Measurements from ENCODE around the gene ADAMTS19. TPM values are rescaled to one million over a fixed set of nuclear protein-coding genes. Genes with fewer than 3 reads are reported as not detected.

The ADAMTS19 gene
- total RNA-seq, 1 donor from 2014 or later = 106 TPM

DNA sequence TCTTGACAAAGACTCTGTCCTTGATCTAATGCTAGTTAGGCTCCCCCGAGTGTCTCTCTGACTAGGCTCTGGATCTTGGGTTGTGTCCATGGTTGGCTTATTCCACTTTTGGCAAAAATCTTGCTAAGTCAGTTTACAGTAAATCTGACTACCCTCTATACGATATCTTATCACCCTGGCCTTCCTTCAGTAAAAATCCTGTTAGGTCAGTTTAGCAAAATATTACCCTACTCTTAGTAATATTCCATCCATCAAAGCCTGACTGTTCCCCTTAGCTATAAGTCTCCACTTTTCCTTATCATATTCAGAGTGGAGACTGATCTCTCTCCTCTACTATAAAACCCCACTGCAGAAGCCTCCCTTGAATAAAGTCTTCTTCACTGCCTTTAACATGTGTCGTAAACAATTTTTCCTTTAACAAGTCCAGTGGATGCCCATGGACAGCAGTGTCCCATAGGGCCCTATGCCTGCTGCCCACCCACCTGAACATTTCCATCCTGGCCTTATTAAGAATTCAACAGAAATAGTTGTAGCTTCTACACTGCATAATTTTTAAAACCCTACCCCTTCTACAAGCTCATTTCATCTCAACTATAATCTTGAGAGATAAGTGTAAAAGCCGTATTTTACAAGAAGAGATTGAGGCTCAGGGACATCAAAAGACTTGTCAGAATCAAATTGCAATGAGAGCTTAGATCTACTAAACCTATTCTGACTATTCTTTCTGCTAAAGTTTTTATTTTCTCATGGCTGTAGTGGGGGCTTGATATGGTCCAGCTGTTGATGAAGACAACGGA lies 310.1 kb downstream of the ADAMTS19 start:
- Histone ChIP-seq H3K36me3 (ENCODE audit: control insufficient read depth in 3 of 3, insufficient read depth in 3 of 3, low read length in 3 of 3) (no peaks in the 10 kb centered on the region), H3K9me3 (ENCODE audit: control insufficient read depth in 3 of 3, low read length in 3 of 3) (no peaks in the 10 kb centered on the region), H3K27ac (ENCODE audit: low read depth, low read length) (no peak overlapping the region)

DNA sequence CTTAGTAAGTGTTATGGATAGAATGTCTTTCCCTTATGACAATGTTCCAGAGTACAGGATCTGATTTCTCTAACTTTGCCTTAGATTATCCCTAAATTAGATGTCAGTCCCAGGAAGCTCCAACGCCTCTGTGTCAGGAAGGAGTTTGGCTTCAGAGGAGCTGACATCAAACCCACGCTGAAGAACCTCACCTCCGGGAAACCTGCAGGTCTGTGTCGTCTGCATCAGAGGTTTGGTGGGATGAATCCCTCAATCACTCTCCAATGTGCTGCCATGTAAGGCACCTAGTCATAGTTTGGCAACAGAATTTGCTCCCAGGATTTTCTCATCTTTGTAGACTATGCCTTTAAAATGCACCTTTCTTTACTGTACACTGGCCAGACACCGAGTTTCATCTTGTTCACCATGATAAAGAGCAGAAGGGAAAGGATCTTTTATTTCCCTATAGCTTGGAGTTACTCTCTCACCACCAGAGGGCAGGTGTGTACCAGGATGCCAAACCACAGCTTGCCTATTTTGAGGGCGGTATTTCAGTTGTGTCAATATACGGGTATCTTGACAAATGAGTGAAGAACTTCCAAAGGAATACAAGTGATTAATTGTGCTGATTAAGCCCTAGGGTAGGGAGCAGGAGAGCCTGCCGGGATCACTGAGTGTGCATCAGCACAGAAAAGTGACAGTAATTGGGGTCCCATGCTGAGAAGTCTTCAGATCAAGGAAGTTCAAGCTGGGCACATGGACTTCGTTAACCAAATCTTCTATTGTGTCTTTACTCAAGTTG lies 311.1 kb downstream of the ADAMTS19 start:
- H3K4me1 ChIP-seq (ENCODE audit: control insufficient read depth in 3 of 3, insufficient read depth in 3 of 3, low read length in 3 of 3) = no peaks in the 10 kb centered on the region
- no peak overlapping the region for H3K27ac ChIP-seq (ENCODE audit: low read depth, low read length)
- no peak overlapping the region for H3K4me3 ChIP-seq (ENCODE audit: low read length in 3 of 3)
- no peaks in the 10 kb centered on the region for H3K9me3 ChIP-seq (ENCODE audit: control insufficient read depth in 3 of 3, low read length in 3 of 3)
- no peaks in the 10 kb centered on the region for H3K36me3 ChIP-seq (ENCODE audit: control insufficient read depth in 3 of 3, insufficient read depth in 3 of 3, low read length in 3 of 3)
- no peak overlapping the region for H3K9ac ChIP-seq (ENCODE audit: low read depth in 1 of 3, low read length in 3 of 3)
- H3K27me3 ChIP-seq (ENCODE audit: control insufficient read depth in 3 of 3, insufficient read depth in 3 of 3, low read length in 3 of 3) = no peaks in the 10 kb centered on the region

More for the DNA sequence above, 310.1 kb downstream of the ADAMTS19 start:
- H3K4me3 ChIP-seq (ENCODE audit: low read length in 3 of 3) = no peak overlapping the region
- H3K9ac ChIP-seq (ENCODE audit: low read depth in 1 of 3, low read length in 3 of 3) = no peak overlapping the region
- H3K4me1 ChIP-seq (ENCODE audit: control insufficient read depth in 3 of 3, insufficient read depth in 3 of 3, low read length in 3 of 3) = no peaks in the 10 kb centered on the region
- no peaks in the 10 kb centered on the region for H3K27me3 ChIP-seq (ENCODE audit: control insufficient read depth in 3 of 3, insufficient read depth in 3 of 3, low read length in 3 of 3)

DNA sequence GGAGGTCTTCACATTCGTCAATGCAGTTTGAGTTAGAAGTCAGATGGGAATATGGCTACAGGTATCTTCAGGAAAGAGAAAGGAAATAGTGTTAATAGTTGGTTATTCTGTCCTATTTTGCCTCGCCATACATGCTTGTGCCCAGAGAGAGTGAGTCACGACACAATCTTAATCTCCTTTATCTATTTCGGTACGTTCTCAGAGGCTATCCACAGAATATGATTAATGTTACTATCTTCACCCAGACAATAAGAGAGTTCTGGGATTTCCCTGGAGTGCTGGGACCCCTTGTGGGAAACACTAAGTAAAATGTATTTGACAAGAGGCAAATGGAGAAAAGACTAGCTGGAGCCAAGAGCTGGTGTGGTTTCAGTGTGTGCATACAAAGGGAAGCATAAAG lies 313.3 kb downstream of the ADAMTS19 start:
- no peak overlapping the region for H3K9ac ChIP-seq (ENCODE audit: low read depth in 1 of 3, low read length in 3 of 3)
- no peak overlapping the region for H3K27ac ChIP-seq (ENCODE audit: low read depth, low read length)
- H3K36me3 ChIP-seq (ENCODE audit: control insufficient read depth in 3 of 3, insufficient read depth in 3 of 3, low read length in 3 of 3) = no peaks in the 10 kb centered on the region
- no peaks in the 10 kb centered on the region for H3K9me3 ChIP-seq (ENCODE audit: control insufficient read depth in 3 of 3, low read length in 3 of 3)
- no peaks in the 10 kb centered on the region for H3K27me3 ChIP-seq (ENCODE audit: control insufficient read depth in 3 of 3, insufficient read depth in 3 of 3, low read length in 3 of 3)
- H3K4me3 ChIP-seq (ENCODE audit: low read length in 3 of 3) = no peak overlapping the region
- no peaks in the 10 kb centered on the region for H3K4me1 ChIP-seq (ENCODE audit: control insufficient read depth in 3 of 3, insufficient read depth in 3 of 3, low read length in 3 of 3)

DNA sequence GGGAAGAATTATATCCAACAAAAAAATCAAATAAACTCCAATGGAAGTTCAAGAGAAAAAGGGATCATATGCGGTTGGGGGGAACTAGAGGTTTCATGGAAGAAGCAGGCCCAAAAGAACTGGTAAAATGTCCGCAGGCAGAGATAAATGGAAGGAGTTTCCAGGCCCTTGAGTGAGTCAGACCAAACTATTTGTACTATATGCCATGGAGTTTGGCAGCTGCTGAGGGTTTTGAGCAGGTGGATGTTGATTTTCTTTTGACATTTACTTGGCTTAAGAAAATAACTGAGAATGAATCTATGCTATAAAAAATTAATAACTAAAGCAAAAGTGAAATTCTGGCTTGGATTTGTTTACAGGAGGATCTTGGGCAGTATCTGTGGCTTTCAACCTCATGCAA lies 321.5 kb downstream of the ADAMTS19 start:
- Histone ChIP-seq H3K36me3 (ENCODE audit: control insufficient read depth in 3 of 3, insufficient read depth in 3 of 3, low read length in 3 of 3) (no peaks in the 10 kb centered on the region), H3K4me1 (ENCODE audit: control insufficient read depth in 3 of 3, insufficient read depth in 3 of 3, low read length in 3 of 3) (no peaks in the 10 kb centered on the region), H3K9me3 (ENCODE audit: control insufficient read depth in 3 of 3, low read length in 3 of 3) (peaks cover 0 to 4% (median 0%) of the 10 kb centered on the region in 3 donors), H3K9ac (ENCODE audit: low read depth in 1 of 3, low read length in 3 of 3) (no peak overlapping the region), H3K27ac (ENCODE audit: low read depth, low read length) (no peak overlapping the region), H3K4me3 (ENCODE audit: low read length in 3 of 3) (no peak overlapping the region), H3K27me3 (ENCODE audit: control insufficient read depth in 3 of 3, insufficient read depth in 3 of 3, low read length in 3 of 3) (no peaks in the 10 kb centered on the region)
